OCI-LY3 (cell line): ENCODE measurements around the gene KIAA0930.

Experiments
- H2AFZ ChIP-seq: fragments of 200-600, 300-600 bp; shearing (Covaris generic); 2 replicates; pipeline ENCODE4 v1.6.0; 2014; ENCODE audit warnings: antibody characterized with exemption, low read depth, low read length
- H3K27ac ChIP-seq: fragments of 200-600, 300-600 bp; sonication (generic); 2 replicates; pipeline ENCODE4 v1.5.1; 2014; ENCODE audit warnings: mild to moderate bottlenecking, low read length, moderate library complexity, mixed read lengths
- H3K27me3 ChIP-seq: fragments of 200-600, 300-600 bp; sonication (generic); 2 replicates; pipeline ENCODE4 v1.6.1; 2014; ENCODE audit warnings: low read depth, low read length, mixed read lengths
- H3K36me3 ChIP-seq: fragments of 200-600, 300-600 bp; sonication (generic); replicated peaks from 2 replicates; pipeline ENCODE3; 2014; ENCODE audit warnings: low read depth, low read length, mixed read lengths
- H3K4me1 ChIP-seq: fragments of 300-600, 200-600 bp; sonication (generic); 2 replicates; pipeline ENCODE4 v1.6.1; 2014; ENCODE audit warnings: low read length, mixed read lengths
- H3K4me2 ChIP-seq: fragments of 200-600, 300-600 bp; sonication (generic); 2 replicates; pipeline ENCODE4 v1.6.1; 2014; ENCODE audit warnings: low read length, mixed read lengths
- H3K4me3 ChIP-seq: fragments of 300-600, 200-600 bp; sonication (generic); 2 replicates; pipeline ENCODE4 v1.5.1; 2014; ENCODE audit warnings: antibody characterized with exemption, mild to moderate bottlenecking, low read length, moderate library complexity
- H3K79me2 ChIP-seq: fragments of 300-600, 200-600 bp; shearing (Covaris generic); 2 replicates; pipeline ENCODE4 v1.6.1; 2014; ENCODE audit warnings: mild to moderate bottlenecking, low read length, mixed read lengths
- H3K9ac ChIP-seq: fragments of 300-600, 200-600 bp; shearing (Covaris generic); 2 replicates; pipeline ENCODE4 v1.6.0; 2014; ENCODE audit warnings: mild to moderate bottlenecking, low read length, moderate library complexity
- H3K9me3 ChIP-seq: fragments of 200-600, 300-600 bp; shearing (Covaris generic); 2 replicates; pipeline ENCODE4 v1.6.1; 2014; ENCODE audit warnings: low read length, mixed read lengths; ENCODE audit not compliant: insufficient read depth
- H4K20me1 ChIP-seq: fragments of 200-600, 300-600 bp; sonication (generic); 2 replicates; pipeline ENCODE4 v1.6.1; 2016; ENCODE audit warnings: low read length, mixed read lengths; ENCODE audit not compliant: insufficient read depth
- EZH2phosphoT487 ChIP-seq: fragments of 200-600 bp; shearing (Covaris generic); IDR thresholded peaks from 2 replicates; pipeline ENCODE4 v1.6.1; 2018; ENCODE audit warnings: antibody characterized with exemption, mixed run types, low read depth
- TF ChIP-seq, protein P1 (sequence below): fragments of 200-600, 300-600 bp; sonication (generic); IDR thresholded peaks from 2 replicates; pipeline ENCODE4 v1.5.1; 2014; ENCODE audit warnings: antibody characterized with exemption, low read length, low read depth

KIAA0930 gene

DNA sequence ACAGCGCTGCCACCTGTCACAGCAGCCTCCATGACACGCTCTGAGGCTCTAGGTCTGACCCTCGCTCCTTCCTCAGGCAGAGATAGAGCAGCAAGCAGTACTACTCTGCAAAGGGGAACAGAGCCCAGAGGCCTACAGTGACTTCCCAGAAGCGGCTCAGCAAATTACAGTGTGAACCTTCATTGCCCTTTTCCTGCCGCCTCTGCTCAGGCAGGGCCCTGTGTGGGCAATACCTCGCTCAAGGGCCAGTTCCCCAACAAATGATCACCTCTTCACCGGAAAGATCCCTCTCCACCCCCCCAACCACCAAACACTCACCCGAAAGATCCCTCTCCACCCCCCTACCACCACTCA, 12.3 kb downstream of the KIAA0930 start:
- Histone ChIP-seq H3K4me2 (no peak overlapping the region), H3K4me1 (peaks cover 8% of the 10 kb centered on the region), H3K4me3 (no peak overlapping the region), H3K27me3 (no peaks in the 10 kb centered on the region), H2AFZ (no peak overlapping the region), H4K20me1 (peaks cover 6% of the 10 kb centered on the region), H3K9me3 (no peaks in the 10 kb centered on the region), H3K79me2 (no peaks in the 10 kb centered on the region), H3K27ac (no peak overlapping the region), H3K36me3 (no peaks in the 10 kb centered on the region), H3K9ac (no peak overlapping the region)
- TF ChIP-seq, protein P1, sequence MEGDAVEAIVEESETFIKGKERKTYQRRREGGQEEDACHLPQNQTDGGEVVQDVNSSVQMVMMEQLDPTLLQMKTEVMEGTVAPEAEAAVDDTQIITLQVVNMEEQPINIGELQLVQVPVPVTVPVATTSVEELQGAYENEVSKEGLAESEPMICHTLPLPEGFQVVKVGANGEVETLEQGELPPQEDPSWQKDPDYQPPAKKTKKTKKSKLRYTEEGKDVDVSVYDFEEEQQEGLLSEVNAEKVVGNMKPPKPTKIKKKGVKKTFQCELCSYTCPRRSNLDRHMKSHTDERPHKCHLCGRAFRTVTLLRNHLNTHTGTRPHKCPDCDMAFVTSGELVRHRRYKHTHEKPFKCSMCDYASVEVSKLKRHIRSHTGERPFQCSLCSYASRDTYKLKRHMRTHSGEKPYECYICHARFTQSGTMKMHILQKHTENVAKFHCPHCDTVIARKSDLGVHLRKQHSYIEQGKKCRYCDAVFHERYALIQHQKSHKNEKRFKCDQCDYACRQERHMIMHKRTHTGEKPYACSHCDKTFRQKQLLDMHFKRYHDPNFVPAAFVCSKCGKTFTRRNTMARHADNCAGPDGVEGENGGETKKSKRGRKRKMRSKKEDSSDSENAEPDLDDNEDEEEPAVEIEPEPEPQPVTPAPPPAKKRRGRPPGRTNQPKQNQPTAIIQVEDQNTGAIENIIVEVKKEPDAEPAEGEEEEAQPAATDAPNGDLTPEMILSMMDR: no peak
- TF ChIP-seq EZH2phosphoT487: no peak

DNA sequence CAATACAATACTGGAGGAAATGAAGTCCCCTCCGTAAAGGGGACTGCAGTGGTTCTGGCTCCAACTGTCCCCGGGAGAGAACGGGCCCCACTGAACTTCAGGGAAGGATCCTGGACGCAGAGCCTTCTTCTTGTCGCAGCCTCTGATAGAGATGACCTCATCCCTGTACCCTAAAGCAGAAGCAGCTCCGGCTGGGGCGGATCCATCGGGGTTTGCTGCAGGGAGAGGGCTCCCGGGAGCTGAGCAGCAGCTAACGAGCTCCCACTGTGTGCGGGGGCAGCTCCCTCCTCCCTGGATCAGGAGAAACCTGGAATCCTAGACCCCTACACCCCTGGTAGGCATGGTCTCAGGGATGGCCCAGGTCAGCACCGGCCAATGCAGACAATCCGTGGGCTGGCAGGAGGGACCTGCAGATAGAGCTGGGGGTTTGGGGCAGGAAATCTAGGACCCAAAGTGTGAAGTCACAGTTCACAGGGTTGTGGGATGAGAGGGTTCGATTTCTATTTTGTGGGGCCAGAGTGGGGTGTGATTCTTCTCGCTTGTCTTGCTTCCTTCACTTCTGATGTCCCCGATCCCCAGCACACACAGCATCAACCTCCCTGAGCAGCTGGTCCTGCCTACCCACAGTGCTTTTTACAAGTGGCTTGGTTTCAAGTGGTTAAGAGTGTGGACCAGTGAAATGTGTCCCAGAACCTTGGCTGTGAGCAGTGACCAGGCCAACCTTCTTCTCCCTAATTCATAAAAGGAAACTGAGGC, 12.9 kb downstream of the KIAA0930 start:
- Histone ChIP-seq H3K79me2 (no peaks in the 10 kb centered on the region), H3K4me1 (peaks cover 9% of the 10 kb centered on the region), H3K36me3 (no peaks in the 10 kb centered on the region), H3K9ac (no peak overlapping the region), H3K4me3 (no peak overlapping the region), H3K9me3 (no peaks in the 10 kb centered on the region), H2AFZ (no peak overlapping the region), H3K27ac (no peak overlapping the region), H4K20me1 (peaks cover 12% of the 10 kb centered on the region), H3K27me3 (no peaks in the 10 kb centered on the region), H3K4me2 (no peak overlapping the region)
- TF ChIP-seq EZH2phosphoT487: no peak
- TF ChIP-seq, protein P1: no peak

DNA sequence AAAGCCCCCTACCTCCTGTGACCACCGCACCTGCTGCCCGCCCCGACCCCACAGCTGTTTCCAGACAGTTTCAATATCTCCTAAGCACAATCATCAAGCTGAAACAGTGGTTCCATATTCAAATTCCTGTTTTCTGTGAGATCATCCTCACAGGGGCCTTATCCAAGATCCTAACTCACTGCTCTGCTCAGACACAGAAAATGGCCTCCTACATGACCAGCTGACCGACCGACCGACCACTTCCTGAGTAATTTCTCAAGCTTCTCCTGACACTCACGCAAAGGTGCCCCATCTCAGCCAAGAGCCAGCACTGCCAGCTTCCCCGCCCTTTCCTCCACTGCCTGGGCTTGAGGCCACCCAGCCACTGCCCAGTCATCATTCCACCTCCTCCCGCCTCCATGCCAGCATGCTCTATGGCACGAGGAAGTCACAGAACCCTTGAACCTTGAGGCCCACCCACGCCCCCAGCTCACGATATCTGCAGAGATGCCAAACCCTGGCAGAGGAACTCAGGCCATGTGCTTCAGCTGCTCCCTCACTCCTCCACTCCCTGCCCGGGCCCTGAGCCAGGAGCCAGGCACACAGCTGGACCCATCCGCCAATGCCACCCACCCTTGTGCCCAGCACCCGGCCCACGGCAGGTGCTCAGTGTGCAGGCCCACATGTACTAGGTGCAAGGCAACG, 14.0 kb downstream of the KIAA0930 start:
- H3K27me3 ChIP-seq: no peaks in the 10 kb centered on the region
- no peaks in the 10 kb centered on the region for H3K9me3 ChIP-seq
- no peak overlapping the region for H2AFZ ChIP-seq
- no peak overlapping the region for H3K9ac ChIP-seq
- no peak overlapping the region for H3K4me2 ChIP-seq
- H3K79me2 ChIP-seq: no peaks in the 10 kb centered on the region
- H3K27ac ChIP-seq: no peak overlapping the region
- no peak overlapping the region for H3K4me3 ChIP-seq
- H3K4me1 ChIP-seq: peaks cover 11% of the 10 kb centered on the region
- H3K36me3 ChIP-seq: no peaks in the 10 kb centered on the region
- H4K20me1 ChIP-seq: peaks cover 12% of the 10 kb centered on the region
- TF ChIP-seq EZH2phosphoT487: no peak
- TF ChIP-seq, protein P1: no peak

DNA sequence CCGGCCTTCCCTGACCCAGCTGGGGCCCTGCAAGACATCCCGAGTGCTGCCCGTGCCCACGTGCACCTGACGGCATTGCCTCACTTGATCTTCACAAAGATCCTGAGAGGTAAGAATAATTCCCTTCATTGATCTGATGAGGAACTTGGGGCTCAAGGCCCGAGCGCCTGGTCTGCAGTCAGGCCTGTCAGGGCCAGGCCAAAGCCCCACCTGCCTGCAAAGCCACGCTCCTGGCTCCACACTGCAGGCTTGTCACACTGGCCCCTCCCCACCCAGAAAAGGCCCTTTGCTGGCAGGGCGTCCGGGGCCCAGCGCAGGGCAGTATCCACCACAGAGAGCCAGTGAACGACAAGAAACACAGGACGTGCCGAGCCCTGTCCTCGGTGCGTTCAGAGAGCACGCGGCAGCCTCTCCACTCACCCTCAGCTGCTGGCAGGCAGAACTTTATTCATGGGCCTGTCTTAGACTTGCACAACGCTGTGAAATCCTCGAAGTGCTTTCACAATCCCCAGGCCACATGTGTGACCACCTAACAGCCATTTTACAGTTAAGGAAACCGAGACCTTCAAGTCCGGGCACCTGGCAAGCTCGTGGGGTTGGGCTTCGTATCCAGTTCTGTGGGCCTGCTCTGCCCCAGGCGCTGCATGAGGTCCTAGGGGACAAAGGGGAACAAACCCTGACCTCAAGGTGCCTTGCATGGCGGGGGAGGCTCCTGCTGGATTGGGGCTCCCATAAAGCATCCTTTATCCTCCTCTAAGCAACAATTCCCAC, 14.8 kb downstream of the KIAA0930 start:
- Histone ChIP-seq H3K27me3 (no peaks in the 10 kb centered on the region), H3K9me3 (no peaks in the 10 kb centered on the region), H3K9ac (no peak overlapping the region), H2AFZ (no peak overlapping the region), H3K4me3 (no peak overlapping the region), H3K4me1 (peaks cover 5% of the 10 kb centered on the region), H4K20me1 (peaks cover 12% of the 10 kb centered on the region), H3K4me2 (no peak overlapping the region), H3K79me2 (no peaks in the 10 kb centered on the region), H3K36me3 (no peaks in the 10 kb centered on the region), H3K27ac (no peak overlapping the region)
- no peak for TF ChIP-seq EZH2phosphoT487
- TF ChIP-seq, protein P1: no peak
